HG02678 (cell line): ENCODE results near the gene PTX4.
"Not testable (repeated sequence)": the region's sequence is repeated elsewhere in the genome, so short reads cannot be mapped to it uniquely, and the experiment has no call there.

Experiments
- ATAC-seq: cut with Tn5 transposase; IDR thresholded peaks from one replicate; pipeline ENCODE4 v1.9.1; 2021; ENCODE audit warnings: mild to moderate bottlenecking, moderate library complexity; ENCODE audit not compliant: unreplicated experiment

The PTX4 gene

GRCh38 chr16:1446296-1447080 is 42.3 kb downstream of the PTX4 start:
- ATAC-seq: no peak

GRCh38 chr16:1445518-1446203 is 43.1 kb downstream of the PTX4 start:
- no peak for ATAC-seq

- no peak for ATAC-seq
These were observed 43.8 kb downstream of the PTX4 start for GRCh38 chr16:1444730-1445517.

GRCh38 chr16:1443980-1444729 is 44.6 kb downstream of the PTX4 start, which contains the start of gene CCDC154:
Gene CCDC154 (minus strand): TSS chr16:1444556. CDS start chr16:1444322, 234 bp downstream.
- no peak for ATAC-seq

GRCh38 chr16:1443403-1443973 is 45.3 kb downstream of the PTX4 start:
- ATAC-seq: no peak

GRCh38 chr16:1442697-1443096 is 46.0 kb downstream of the PTX4 start:
- ATAC-seq: no peak

- no peak for ATAC-seq
These were observed 47.3 kb downstream of the PTX4 start for GRCh38 chr16:1441391-1441829.

GRCh38 chr16:1439699-1440074 is 49.1 kb downstream of the PTX4 start:
- ATAC-seq: not testable (repeated sequence)

GRCh38 chr16:1439058-1439698 is 49.6 kb downstream of the PTX4 start:
- no peak for ATAC-seq

- ATAC-seq: no peak
These were observed 50.3 kb downstream of the PTX4 start for GRCh38 chr16:1438229-1439057.

- ATAC-seq: no peak
These were observed 51.1 kb downstream of the PTX4 start for GRCh38 chr16:1437606-1438005.

- ATAC-seq: no peak
These were observed 51.9 kb downstream of the PTX4 start for GRCh38 chr16:1436731-1437355.

GRCh38 chr16:1435921-1436697 is 52.6 kb downstream of the PTX4 start:
- no peak for ATAC-seq
